ENCODE measurements around the gene SNRNP200.

DNA sequence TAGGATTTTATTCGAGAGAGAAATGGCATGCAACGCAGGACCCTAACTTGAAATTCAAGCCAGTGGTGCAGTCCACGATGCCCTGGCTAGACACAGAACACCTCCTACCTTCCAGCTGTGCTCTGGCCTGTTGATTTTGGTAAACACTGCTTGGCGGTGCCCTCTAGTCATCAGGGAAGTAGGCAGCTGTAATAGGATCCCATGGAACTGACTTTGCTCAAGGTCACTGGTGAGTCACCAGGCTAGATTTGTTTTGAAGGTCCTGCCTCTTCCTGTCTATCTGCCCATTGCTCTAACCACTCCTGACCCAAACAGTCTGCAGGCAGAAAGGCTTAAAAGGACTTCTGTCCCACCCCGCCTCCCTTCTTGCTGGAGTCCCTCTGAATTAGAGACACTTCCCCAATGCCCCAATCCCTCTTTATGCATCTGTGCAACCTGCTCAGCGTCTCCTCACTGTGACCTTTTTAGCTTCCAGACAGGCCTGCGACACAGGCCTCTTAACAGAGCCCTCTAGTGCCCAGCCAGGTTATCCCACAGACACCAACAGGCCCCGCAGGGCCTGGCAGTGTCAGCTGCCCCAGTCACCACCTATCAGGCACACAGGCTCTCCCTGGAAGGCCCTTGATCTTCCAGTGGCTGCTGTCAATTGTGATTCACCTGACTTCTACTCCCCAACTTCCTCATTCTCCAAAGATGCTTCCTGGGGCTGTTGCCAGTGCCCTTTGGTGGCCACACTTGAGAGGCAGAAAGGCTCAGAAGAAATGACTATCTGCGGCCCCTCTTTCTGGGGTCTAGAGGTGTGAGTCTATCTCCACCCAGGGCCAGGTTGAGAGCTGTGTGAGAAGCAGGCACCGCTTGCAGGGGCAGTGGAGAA is 44.7 kb downstream of the SNRNP200 start:
- TF ChIP-seq ESRRG (CRISPR knock-in tag; IDR thresholded peaks at IDR 0.05): no peak
- TF ChIP-seq ISL1 (CRISPR knock-in tag; IDR thresholded peaks at IDR 0.05): no peak
- TF ChIP-seq, protein P1, sequence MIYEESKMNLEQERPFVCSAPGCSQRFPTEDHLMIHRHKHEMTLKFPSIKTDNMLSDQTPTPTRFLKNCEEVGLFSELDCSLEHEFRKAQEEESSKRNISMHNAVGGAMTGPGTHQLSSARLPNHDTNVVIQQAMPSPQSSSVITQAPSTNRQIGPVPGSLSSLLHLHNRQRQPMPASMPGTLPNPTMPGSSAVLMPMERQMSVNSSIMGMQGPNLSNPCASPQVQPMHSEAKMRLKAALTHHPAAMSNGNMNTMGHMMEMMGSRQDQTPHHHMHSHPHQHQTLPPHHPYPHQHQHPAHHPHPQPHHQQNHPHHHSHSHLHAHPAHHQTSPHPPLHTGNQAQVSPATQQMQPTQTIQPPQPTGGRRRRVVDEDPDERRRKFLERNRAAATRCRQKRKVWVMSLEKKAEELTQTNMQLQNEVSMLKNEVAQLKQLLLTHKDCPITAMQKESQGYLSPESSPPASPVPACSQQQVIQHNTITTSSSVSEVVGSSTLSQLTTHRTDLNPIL (CRISPR knock-in tag; IDR thresholded peaks at IDR 0.05; ENCODE audit: low read depth): no peak
- TF ChIP-seq, protein P2, sequence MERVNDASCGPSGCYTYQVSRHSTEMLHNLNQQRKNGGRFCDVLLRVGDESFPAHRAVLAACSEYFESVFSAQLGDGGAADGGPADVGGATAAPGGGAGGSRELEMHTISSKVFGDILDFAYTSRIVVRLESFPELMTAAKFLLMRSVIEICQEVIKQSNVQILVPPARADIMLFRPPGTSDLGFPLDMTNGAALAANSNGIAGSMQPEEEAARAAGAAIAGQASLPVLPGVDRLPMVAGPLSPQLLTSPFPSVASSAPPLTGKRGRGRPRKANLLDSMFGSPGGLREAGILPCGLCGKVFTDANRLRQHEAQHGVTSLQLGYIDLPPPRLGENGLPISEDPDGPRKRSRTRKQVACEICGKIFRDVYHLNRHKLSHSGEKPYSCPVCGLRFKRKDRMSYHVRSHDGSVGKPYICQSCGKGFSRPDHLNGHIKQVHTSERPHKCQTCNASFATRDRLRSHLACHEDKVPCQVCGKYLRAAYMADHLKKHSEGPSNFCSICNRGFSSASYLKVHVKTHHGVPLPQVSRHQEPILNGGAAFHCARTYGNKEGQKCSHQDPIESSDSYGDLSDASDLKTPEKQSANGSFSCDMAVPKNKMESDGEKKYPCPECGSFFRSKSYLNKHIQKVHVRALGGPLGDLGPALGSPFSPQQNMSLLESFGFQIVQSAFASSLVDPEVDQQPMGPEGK (CRISPR knock-in tag; IDR thresholded peaks at IDR 0.05; ENCODE audit: borderline replicate concordance): no peak

Measured in SK-N-SH treated with all-trans-retinoic acid at 6 μM for 48 hours (cell line).